Activated naive CD4-positive, alpha-beta T cell treated with anti-CD3 and anti-CD28 coated beads, Interleukin-2, amount 10 ng/mL, durations not matched to agents 7 days and 5 days (primary cell): Measurements from ENCODE around the gene NUMB.

ENCODE experiments used
- CTCF ChIA-PET: fragments of 350-600 bp; sonication (Branson Sonifier 250); formaldehyde crosslinking; loops from one replicate; lab custom pipeline; 2021; ENCODE audit warnings: antibody characterized with exemption; lab: Charles Lee
- DNase-seq: peaks from one replicate; pipeline ENCODE4 v3.0.0-alpha.2; 2020
- H3K27ac Mint-ChIP-seq: one replicate; pipeline ENCODE4 v1.8.0; 2021; ENCODE audit warnings: mild to moderate bottlenecking, moderate library complexity, mixed read lengths
- H3K27me3 Mint-ChIP-seq: one replicate; pipeline ENCODE4 v1.8.0; 2021; ENCODE audit warnings: mild to moderate bottlenecking, mixed read lengths
- H3K36me3 Mint-ChIP-seq: one replicate; pipeline ENCODE4 v1.8.0; 2021; ENCODE audit warnings: mixed read lengths
- H3K4me1 Mint-ChIP-seq: one replicate; pipeline ENCODE4 v1.8.0; 2021; ENCODE audit warnings: mixed read lengths
- H3K4me3 Mint-ChIP-seq: one replicate; pipeline ENCODE4 v1.8.0; 2021; ENCODE audit warnings: mild to moderate bottlenecking, moderate library complexity, mixed read lengths
- H3K9me3 Mint-ChIP-seq: one replicate; pipeline ENCODE4 v1.8.0; 2021; ENCODE audit warnings: mixed read lengths

Gene NUMB

GRCh38 chr14:73249108-73249507 lies 209.2 kb downstream of the NUMB start:
- no peak for DNase-seq
- H3K27me3 Mint-ChIP-seq: peaks cover 49% of the 10 kb centered on the region
- H3K4me3 Mint-ChIP-seq: no peak overlapping the region
- H3K36me3 Mint-ChIP-seq: no peaks in the 10 kb centered on the region
- H3K9me3 Mint-ChIP-seq: peaks cover 3% of the 10 kb centered on the region
- CTCF ChIA-PET: no interaction called here
- peaks cover 28% of the 10 kb centered on the region for H3K4me1 Mint-ChIP-seq
- no peak overlapping the region for H3K27ac Mint-ChIP-seq

- Mint-ChIP-seq H3K27me3 (peaks cover 57% of the 10 kb centered on the region), H3K4me1 (peaks cover 35% of the 10 kb centered on the region), H3K4me3 (no peak overlapping the region), H3K9me3 (peaks cover 3% of the 10 kb centered on the region), H3K27ac (peak overlapping the region; percentile 80), H3K36me3 (no peaks in the 10 kb centered on the region)
- no peak for DNase-seq
- CTCF ChIA-PET: no interaction called here
Measured at GRCh38 chr14:73248108-73248868, 210.1 kb downstream of the NUMB start.

- Mint-ChIP-seq H3K27me3 (peaks cover 74% of the 10 kb centered on the region), H3K4me1 (peaks cover 48% of the 10 kb centered on the region), H3K36me3 (no peaks in the 10 kb centered on the region), H3K9me3 (peaks cover 3% of the 10 kb centered on the region), H3K4me3 (peak overlapping the region; percentile 65), H3K27ac (no peak overlapping the region)
- DNase-seq: no peak
- CTCF ChIA-PET: interaction anchor here (0.5 kb wide), 1 partner anchor 225 kb away, joined by 3 read pairs; no protein-coding TSS in a partner anchor
Measured at GRCh38 chr14:73246387-73247150, 211.8 kb downstream of the NUMB start.

- H3K4me1 Mint-ChIP-seq: peaks cover 49% of the 10 kb centered on the region
- peak; percentile 68 for DNase-seq
- H3K4me3 Mint-ChIP-seq: peak overlapping the region; percentile 65
- H3K27ac Mint-ChIP-seq: no peak overlapping the region
- H3K36me3 Mint-ChIP-seq: no peaks in the 10 kb centered on the region
- peaks cover 83% of the 10 kb centered on the region for H3K27me3 Mint-ChIP-seq
- peaks cover 3% of the 10 kb centered on the region for H3K9me3 Mint-ChIP-seq
- CTCF ChIA-PET: interaction anchor here (0.5 kb wide), 1 partner anchor 226 kb away, joined by 3 read pairs; no protein-coding TSS in a partner anchor
Measured at GRCh38 chr14:73245480-73246325, 212.6 kb downstream of the NUMB start.

- Mint-ChIP-seq H3K27ac (no peak overlapping the region), H3K9me3 (peaks cover 3% of the 10 kb centered on the region), H3K4me1 (peaks cover 49% of the 10 kb centered on the region), H3K27me3 (peaks cover 87% of the 10 kb centered on the region), H3K4me3 (peak overlapping the region; percentile 39), H3K36me3 (no peaks in the 10 kb centered on the region)
- no peak for DNase-seq
- CTCF ChIA-PET: no interaction called here
Measured at GRCh38 chr14:73244541-73245290, 213.6 kb downstream of the NUMB start.

- Mint-ChIP-seq H3K27me3 (peaks cover 93% of the 10 kb centered on the region), H3K36me3 (no peaks in the 10 kb centered on the region), H3K4me3 (no peak overlapping the region), H3K27ac (no peak overlapping the region), H3K4me1 (peaks cover 45% of the 10 kb centered on the region), H3K9me3 (peaks cover 3% of the 10 kb centered on the region)
- CTCF ChIA-PET: no interaction called here
- DNase-seq: no peak
Measured at GRCh38 chr14:73243748-73244147, 214.6 kb downstream of the NUMB start.

GRCh38 chr14:73243341-73243740 lies 215.0 kb downstream of the NUMB start:
- Mint-ChIP-seq H3K27ac (no peak overlapping the region), H3K36me3 (no peaks in the 10 kb centered on the region), H3K27me3 (peaks cover 94% of the 10 kb centered on the region), H3K9me3 (peaks cover 3% of the 10 kb centered on the region), H3K4me3 (no peak overlapping the region), H3K4me1 (peaks cover 47% of the 10 kb centered on the region)
- DNase-seq: no peak
- CTCF ChIA-PET: no interaction called here

- Mint-ChIP-seq H3K27me3 (peaks cover 94% of the 10 kb centered on the region), H3K36me3 (no peaks in the 10 kb centered on the region), H3K4me3 (no peak overlapping the region), H3K9me3 (peaks cover 2% of the 10 kb centered on the region), H3K4me1 (peaks cover 41% of the 10 kb centered on the region), H3K27ac (no peak overlapping the region)
- CTCF ChIA-PET: no interaction called here
- DNase-seq: no peak
Measured at GRCh38 chr14:73242357-73242901, 215.9 kb downstream of the NUMB start.

GRCh38 chr14:73241481-73242165 lies 216.7 kb downstream of the NUMB start:
- H3K27me3 Mint-ChIP-seq: peaks cover 98% of the 10 kb centered on the region
- DNase-seq: peak; percentile 5
- no peaks in the 10 kb centered on the region for H3K36me3 Mint-ChIP-seq
- H3K4me1 Mint-ChIP-seq: peaks cover 40% of the 10 kb centered on the region
- no peak overlapping the region for H3K4me3 Mint-ChIP-seq
- CTCF ChIA-PET: interaction anchor here (1.0 kb wide), 1 partner anchor 54 kb away, joined by 3 read pairs; no protein-coding TSS in a partner anchor
- no peaks in the 10 kb centered on the region for H3K9me3 Mint-ChIP-seq
- H3K27ac Mint-ChIP-seq: no peak overlapping the region

- CTCF ChIA-PET: interaction anchor here (0.5 to 1.0 kb wide), 2 partner anchors 54 to 426 kb away, joined by 3 read pairs; no protein-coding TSS in a partner anchor
- H3K4me3 Mint-ChIP-seq: no peak overlapping the region
- peaks cover 40% of the 10 kb centered on the region for H3K4me1 Mint-ChIP-seq
- H3K27ac Mint-ChIP-seq: no peak overlapping the region
- H3K36me3 Mint-ChIP-seq: no peaks in the 10 kb centered on the region
- no peaks in the 10 kb centered on the region for H3K9me3 Mint-ChIP-seq
- DNase-seq: peak; percentile 20
- H3K27me3 Mint-ChIP-seq: peaks cover 98% of the 10 kb centered on the region
Measured at GRCh38 chr14:73240816-73241480, 217.4 kb downstream of the NUMB start.

- Mint-ChIP-seq H3K9me3 (no peaks in the 10 kb centered on the region), H3K36me3 (no peaks in the 10 kb centered on the region), H3K27me3 (peaks cover 98% of the 10 kb centered on the region), H3K4me3 (no peak overlapping the region), H3K4me1 (peaks cover 37% of the 10 kb centered on the region), H3K27ac (no peak overlapping the region)
- peak; percentile 18 for DNase-seq
- CTCF ChIA-PET: no interaction called here
Measured at GRCh38 chr14:73239393-73240241, 218.7 kb downstream of the NUMB start.

GRCh38 chr14:73238941-73239340 lies 219.4 kb downstream of the NUMB start:
- H3K27me3 Mint-ChIP-seq: peaks cover 98% of the 10 kb centered on the region
- no peaks in the 10 kb centered on the region for H3K9me3 Mint-ChIP-seq
- peaks cover 37% of the 10 kb centered on the region for H3K4me1 Mint-ChIP-seq
- H3K4me3 Mint-ChIP-seq: no peak overlapping the region
- peak; percentile 20 for DNase-seq
- H3K36me3 Mint-ChIP-seq: no peaks in the 10 kb centered on the region
- no peak overlapping the region for H3K27ac Mint-ChIP-seq
- CTCF ChIA-PET: no interaction called here
